ENCODE results near the gene CTCF. TPM values are rescaled to one million over a fixed set of nuclear protein-coding genes. Genes with fewer than 3 reads are reported as not detected.

CTCF gene
- polyA plus RNA-seq, 10 donors, result 37.2 to 50.1 (median 41.7) TPM

DNA sequence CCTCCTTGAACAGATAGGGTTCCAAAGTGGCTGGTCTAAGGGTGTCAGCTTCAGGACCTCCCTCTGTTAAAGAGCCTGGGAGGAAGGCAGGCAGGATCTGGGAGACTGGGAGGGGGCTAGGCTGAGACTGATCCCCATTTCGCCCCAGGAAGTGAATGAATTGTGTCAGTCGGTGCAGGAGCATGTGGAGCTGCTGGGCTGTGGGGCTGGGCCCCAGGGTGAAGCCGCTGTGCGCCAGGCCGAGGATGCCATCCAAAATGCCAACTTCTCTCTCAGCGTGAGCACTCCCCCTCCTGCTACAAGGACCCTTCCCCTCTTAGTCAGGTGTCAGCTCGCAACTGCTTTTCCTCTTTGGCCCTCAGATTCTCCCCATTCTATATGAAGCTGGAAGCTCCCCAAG lies 88.7 kb downstream of the CTCF start:
- no peak for DNase-seq

DNA sequence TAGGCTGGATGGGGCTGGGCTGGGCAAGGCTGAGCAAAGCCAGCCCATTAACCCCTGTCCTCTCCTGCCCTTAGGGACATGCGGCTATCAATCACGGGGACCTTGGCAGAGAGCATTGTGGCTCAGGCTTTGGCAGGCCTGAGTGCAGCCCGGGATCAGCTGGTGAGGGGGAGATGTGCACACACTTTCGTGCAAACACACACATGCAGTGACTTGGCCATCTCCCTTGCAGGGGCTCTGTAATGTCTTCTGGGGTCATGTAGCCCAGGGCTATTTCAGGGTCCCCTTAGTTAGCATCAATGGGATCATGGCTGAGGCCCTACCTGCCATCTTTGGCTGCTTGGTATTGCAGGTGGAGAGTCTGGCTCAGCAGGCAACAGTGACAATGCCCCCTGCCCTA lies 89.5 kb downstream of the CTCF start:
- DNase-seq, result no peak

DNA sequence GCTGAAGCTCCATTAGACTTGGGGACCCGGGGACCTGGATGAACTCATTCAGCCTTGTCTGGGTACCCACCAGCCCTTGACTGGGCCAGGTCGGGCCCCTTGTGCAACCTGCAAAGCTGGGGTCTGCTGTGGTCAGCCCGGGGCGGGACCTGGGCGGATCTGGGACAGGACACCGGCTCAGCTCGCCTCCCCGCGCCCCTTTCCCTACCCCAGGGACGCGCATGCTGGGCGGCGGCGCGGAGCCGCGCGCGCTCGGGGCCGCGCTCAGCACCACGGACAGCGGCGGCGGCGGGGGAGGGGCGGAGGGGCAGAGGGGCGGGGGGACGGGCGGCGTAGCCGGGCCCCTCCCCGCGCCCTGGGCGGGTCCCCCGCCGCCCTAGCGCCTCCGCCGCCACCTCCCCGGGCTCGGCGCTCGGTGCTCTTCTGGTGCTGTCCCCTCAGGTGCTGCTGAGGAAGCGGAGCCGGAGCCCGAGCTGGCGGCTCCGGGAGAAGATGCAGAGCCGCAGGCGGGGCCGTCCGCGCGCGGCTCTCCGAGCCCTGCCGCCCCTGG lies 90.3 kb downstream of the CTCF start:
- DNase-seq, result peak in 1 of 3 donors; percentile 35

DNA sequence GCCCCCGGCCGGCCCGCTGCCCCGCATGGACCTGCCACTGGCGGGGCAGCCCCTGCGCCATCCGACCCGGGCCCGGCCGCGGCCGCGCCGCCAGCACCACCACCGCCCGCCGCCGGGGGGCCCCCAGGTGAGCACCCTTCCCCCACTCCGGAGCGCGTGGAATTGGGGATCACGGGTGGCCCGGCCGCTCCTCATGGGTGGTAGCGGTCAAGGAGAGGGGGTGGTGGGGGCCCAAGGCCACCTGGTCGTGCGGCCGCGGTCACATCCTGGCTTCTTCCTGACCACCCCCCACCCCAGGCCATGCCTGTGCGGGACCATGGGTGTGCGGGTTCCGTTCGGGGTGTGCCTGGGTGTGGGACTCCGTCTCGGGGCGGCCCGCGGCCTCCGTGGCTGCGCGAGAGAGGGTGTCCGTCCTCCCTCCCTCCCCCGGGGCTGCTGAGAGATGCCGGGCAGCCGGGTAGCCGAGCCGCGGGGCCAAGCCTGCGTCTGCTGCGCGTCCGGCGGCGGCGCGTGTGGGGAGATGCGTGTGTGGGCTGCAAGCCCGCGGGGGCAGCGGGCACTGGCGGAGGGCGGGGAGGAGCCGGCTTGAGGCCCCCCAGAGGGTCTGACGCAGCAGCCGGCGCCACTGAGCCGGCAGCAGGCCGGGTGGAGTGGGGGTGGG lies 90.9 kb downstream of the CTCF start:
- no peak for DNase-seq

DNA sequence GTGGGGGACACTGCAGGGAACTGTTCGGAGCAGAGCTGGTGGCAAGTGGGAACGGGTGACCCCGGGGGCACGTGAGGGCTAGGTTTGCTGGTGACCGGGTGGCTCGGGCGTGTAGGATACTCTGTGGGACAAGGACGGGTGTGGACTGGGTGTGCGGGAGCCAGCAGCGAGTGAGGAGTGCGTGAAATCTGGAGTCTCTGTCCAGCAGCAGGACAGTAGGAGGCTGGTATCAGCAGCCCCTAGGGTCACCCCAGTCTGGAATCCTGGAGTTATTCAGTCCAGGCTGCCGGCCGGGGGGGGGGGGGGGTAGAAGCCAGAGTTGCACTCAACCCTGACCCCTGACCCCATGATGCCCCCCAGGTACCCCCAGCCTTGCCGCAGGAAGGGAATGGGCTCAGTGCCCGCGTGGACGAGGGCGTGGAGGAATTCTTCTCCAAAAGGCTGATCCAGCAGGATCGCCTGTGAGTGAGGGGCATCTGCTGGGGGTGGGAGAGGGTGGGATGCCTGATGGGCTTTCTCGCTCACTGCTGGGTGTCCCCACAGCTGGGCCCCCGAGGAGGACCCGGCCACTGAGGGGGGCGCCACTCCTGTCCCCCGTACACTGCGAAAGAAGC lies 91.6 kb downstream of the CTCF start:
- DNase-seq, result no peak

DNA sequence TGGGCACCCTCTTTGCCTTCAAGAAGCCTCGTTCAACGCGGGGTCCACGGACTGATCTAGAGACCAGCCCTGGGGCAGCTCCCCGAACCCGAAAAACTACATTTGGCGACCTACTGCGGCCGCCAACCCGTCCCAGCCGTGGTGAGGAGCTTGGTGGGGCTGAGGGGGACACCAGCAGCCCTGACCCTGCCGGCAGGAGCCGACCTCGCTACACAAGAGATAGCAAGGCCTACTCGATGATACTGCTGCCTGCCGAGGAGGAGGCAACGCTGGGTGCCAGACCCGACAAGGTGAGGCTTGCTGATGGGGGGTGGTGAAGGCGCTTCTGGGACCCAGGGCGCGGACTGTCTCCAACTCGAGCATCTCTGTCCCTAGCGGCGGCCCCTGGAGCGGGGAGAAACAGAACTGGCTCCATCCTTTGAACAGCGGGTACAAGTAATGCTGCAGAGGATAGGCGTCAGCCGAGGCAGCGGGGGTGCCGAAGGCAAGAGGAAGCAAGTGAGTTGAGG lies 92.1 kb downstream of the CTCF start:
- DNase-seq, result no peak

DNA sequence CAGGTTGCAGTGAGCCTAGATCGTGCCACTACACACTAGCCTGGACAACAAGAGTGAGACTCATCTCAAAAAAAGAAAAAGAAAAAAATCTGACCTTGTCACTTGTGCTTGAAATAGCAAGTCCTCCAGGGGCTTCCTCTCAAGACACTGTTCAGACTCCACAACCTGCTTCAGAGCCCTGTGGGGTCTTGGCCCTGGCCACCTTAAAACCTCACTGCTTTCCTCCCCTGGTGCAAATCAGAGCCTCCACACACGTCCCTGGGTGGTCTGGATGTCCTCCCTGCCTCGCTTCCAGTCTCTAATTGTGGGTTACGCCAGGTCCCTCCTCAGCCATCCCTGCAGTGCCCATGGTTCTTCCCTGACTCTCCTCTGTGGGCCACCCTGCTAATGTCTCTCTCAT lies 93.0 kb downstream of the CTCF start:
- DNase-seq, result no peak

DNA sequence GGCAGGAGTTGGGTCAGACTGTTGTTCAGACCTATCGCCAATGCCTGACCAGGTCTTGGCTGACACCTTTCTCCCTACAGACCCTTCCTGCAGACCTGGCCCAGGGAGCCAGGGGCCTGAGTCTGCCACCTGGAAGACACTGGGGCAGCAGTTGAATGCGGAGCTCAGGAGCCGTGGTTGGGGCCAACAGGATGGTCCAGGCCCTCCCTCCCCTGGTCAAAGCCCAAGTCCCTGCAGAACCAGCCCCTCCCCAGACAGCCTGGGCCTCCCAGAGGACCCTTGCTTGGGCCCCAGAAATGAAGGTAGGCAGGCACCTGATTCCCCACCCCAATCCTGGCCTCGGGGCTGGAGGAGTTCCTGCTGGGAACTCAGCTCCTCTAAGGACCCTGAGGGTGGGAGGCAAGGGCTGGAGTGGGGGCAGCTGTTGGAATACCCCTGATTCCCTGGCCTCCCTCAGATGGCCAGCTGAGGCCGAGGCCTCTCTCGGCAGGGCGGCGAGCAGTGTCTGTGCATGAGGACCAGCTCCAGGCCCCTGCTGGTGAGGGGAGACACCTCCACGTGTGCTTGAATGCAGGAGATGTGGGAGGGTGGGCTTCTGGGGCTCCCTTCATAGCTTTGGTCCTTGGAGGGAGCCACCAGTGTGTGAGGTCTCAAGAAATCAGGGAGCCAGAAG lies 94.2 kb downstream of the CTCF start:
- no peak for DNase-seq

DNA sequence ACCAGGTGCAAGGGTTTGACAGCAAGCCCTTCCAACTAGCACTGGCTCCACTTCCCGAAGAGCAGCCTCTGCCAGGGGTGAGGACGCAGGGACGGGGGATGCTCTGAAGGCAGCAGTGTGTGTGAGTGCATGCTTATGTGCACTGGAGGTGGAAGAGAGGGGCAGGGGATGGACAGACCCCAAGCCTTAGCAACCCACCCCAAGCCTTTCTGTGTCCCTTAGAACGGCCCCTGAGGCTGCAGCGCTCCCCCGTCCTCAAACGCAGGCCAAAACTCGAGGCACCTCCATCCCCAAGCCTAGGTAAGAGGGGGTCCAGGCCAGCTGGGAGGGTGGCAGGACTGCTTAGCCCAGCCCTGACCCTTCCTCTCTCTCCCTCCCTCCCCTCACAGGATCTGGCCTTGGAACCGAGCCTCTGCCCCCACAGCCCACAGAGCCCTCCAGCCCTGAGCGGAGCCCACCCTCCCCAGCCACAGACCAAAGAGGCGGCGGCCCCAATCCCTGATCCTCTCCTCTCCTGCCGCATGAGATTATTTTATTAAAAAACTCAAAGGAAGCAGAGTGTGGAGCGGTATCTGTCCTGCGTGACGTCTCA lies 94.8 kb downstream of the CTCF start:
- no peak for DNase-seq

DNA sequence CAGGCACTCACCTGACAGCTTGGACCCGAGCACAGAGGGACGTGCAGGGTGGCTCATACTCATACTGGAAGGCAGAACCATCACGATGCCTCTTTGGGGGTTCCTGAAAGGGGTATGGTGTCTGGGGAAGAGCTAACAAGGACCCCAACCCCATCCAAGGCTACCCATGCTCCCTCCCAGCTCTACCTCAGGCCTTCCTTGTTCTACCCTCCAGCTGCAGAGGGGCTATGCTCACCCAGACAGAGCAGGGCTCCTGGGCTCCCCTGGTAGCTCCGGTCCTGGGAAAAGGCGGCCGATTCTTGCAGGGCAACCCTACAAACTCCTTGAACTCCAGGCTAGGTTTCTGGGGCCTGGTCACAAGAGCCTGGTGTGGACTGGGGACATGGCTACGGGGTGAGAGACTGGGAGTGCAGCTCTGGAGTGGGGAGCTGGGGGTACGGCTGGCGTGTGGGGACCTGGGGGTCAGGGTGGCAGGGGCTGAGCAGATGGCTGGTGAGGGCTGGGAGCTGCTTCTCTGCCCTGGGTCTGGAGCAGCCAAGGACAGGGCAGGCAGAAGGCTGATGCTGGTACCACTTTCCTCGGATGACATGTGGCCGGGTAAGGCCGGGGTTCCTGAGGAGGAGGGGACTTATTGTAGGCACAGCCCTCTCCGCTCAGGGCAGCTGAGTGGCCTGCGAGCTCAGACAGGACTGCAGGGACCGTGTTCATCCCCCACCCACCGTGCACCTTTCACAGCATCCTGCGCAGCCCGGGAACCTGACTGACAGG lies 95.6 kb downstream of the CTCF start:
- DNase-seq, result no peak

DNA sequence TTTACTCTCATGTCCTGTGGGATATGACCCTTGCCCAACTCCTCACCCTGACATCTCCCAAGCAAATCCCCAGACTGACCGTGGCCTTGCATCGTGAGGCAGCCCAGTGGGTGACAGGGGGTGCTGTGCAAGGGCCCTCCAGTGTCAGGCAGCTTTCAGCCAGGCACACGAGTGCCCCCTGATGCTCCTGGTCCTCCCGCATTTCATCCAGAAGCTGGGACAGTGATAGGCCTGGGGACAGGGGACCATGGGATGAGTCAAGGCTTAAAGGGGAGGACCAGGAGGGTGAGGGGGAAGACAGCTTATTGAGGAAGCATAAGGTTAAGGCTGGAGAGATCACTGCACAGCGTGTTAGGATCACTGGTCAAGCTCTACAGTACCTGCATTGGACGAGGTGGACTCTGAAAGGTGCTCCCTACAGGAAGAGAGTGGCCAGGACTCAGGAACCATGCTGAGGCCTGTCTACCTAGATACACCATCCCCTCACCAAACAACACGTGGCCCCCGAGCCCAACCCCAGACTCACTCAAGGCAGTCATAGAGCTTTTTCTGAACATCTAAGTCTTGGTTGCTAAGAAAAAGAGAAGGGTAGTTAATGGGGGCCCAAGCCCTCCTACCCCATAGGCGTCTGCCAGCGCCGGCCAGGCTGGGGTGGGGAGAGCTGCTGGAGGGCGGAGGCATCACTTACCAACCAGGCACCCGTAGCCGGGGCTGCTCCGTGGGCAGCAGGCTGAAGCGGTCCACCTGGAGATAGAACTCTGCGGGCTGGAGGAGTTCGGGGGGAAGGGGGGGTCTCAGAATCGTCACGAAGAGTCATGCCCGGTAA lies 96.7 kb downstream of the CTCF start:
- no peak for DNase-seq

DNA sequence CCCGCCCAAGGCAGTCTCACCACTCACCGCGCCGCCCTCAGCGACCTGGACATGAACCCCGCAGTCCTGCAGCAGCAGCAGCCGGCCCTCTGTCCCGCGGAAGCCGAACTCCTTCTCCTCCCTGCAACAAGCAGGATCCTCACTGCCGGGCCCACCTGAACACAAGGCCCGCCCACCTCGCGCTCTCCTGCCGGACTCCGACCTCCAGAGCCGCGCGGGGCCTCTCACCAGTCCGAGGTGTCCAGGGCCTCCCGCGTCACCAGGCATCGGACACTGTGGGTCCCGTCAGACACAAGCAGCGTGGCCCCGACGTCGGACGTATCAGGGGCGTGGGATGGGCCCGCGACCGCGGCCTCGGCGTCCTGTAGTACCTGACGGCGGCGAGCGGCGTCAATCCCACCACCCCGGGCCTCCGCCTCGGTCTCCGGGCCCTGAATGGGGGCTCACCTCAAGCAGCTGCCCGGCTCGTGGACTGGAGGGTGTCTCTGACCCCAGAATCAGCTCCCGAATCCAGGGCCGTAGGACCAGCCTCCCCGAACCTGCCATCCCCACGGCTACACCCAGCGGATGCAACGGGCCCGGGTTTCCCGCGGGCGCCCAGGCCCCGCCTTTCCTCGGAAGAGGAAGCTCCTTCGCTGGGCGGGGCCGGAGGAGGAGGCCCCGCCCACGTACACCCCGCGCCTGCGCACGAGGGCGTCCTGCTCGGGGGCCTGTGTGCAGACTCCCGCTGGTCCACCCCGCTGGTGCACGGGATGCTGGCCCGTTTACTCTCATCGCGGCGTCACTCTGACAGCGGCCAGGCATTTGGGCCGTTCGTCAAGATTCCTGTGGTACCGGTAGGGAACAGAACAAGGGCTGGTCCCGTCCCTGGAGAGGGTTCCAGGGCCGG lies 97.6 kb downstream of the CTCF start, which contains the start of gene ACD:
ACD (minus strand) TSS at position 586 of the 889 bp plus-strand sequence; CDS start at position 546, 40 bp downstream.
- DNase-seq, result peak; percentile 93 to 98 (median 97)

DNA sequence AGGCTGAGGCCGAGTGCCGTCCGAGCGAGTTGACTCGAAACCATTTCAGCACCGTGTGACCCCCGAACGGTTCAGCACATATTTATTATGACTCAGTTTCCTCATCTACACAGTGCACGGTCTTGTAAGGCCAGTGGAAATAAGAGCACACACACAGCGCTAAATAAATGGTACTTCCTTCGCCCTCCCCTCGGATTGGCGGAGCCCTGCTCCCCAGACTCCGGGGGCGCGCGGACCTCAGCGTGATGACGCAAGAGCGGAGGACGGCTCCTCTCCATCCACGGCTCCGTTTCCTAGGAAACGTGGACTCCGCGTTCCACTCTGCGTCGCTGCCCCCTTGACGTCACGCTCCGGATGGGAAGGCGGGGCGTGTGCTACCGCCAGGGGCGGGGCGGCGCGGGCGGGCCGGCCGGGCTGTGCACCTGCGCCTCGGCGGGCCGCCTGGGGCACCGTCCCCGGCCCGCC lies 98.3 kb downstream of the CTCF start, which contains the start of gene PARD6A:
PARD6A (plus strand) TSS at position 397 of the 465 bp plus-strand sequence. CDS start 79 bp downstream, outside the sequence.
- peak; percentile 94 to 98 (median 97) for DNase-seq

DNA sequence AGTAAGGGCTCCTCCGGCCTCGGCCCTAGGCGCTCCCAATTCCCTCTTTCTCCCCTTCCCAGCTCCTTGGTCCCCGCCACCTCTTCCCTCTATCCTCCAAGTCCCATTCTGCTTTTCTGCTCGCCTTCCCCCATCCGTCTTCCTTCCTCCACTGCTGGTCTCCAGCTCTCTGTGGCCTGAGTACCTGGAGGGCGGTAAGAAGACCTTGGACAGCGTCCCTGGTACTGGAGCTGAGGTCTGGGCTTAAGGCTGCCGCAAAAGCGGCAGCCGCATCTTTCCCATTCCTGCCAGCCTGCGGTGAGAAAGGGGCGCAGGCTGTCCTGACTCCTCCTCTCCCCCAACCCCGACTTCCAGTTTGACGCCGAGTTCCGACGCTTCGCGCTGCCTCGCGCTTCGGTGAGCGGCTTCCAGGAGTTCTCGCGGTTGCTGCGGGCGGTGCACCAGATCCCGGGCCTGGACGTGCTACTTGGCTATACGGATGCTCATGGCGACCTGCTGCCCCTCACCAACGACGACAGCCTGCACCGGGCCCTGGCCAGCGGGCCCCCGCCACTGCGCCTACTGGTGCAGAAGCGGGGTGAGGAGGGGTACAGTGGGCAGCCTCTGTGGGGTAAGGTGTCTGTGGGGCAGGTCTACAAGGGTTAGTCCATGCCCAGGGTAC lies 98.9 kb downstream of the CTCF start:
- DNase-seq, result peak in 2 of 3 donors; percentile 47 to 81

DNA sequence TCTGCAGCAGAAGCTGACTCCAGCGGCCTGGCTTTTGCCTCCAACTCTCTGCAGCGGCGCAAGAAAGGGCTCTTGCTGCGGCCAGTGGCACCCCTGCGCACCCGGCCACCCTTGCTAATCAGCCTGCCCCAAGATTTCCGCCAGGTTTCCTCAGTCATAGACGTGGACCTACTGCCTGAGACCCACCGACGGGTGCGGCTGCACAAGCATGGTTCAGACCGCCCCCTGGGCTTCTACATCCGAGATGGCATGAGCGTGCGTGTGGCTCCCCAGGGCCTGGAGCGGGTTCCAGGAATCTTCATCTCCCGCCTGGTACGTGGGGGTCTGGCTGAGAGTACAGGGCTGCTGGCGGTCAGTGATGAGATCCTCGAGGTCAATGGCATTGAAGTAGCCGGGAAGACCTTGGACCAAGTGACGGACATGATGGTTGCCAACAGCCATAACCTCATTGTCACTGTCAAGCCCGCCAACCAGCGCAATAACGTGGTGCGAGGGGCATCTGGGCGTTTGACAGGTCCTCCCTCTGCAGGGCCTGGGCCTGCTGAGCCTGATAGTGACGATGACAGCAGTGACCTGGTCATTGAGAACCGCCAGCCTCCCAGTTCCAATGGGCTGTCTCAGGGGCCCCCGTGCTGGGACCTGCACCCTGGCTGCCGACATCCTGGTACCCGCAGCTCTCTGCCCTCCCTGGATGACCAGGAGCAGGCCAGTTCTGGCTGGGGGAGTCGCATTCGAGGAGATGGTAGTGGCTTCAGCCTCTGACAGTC lies 99.7 kb downstream of the CTCF start:
- no peak for DNase-seq

DNA sequence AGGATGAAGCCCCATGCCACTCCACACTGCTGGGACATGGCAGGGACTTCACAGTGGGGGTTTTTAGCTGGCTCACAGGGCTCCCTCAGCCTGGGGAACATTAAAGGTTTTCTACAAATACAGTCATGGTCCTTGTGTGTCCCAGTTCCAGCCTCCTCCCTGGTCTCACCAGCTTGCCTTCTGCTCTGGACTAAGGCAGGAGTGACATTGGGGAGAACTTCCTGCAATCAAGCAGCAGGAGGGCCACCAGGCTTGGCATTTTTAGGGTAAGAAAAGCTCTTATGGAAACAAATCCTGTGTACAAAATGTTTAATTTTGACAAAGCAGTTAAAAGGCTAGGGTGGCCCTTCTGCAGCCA lies 100.3 kb downstream of the CTCF start:
- no peak for DNase-seq

DNA sequence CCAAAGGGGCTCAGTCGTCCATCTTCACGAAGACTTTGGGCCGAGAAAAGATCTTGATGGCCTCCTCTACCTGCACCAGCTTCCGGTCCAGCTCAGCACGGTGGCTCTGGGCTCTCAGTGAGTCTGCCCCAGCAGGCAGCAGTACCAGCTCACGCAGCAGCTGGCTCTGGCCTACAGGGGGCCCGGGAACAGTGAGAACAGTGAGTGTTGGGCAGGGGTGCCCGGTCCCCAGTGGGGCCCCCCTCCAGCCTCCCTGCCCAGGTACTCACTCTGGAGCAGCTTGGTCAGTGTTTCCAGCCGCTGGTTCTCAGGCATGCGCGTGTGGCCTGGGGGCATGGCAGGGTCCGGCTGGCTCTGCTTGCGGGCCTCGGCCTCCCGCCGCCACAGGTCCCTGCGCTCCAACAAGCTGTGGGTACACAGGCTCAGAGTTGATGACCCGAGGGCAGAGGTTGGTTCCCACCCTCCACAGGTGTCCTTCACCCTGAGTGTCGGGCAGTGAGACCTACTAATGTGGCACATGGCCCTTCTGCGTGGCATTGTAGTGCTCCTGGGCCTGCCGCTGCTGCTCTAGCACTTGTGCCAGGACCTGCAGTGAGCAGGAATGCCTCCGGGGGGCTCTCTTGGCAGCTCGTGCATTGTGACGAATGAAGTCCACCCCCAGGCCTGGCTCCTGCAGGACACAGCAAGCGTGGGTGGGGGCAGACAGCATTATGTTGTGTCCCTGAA lies 101.0 kb downstream of the CTCF start:
- no peak for DNase-seq
